ENCODE data around the gene KDELR3.
A peak's percentile ranks its signal among the peaks of the same experiment; 100 is the strongest.
"Not testable (repeated sequence)": the region's sequence is repeated elsewhere in the genome, so short reads cannot be mapped to it uniquely, and the experiment has no call there.

KDELR3 gene

DNA sequence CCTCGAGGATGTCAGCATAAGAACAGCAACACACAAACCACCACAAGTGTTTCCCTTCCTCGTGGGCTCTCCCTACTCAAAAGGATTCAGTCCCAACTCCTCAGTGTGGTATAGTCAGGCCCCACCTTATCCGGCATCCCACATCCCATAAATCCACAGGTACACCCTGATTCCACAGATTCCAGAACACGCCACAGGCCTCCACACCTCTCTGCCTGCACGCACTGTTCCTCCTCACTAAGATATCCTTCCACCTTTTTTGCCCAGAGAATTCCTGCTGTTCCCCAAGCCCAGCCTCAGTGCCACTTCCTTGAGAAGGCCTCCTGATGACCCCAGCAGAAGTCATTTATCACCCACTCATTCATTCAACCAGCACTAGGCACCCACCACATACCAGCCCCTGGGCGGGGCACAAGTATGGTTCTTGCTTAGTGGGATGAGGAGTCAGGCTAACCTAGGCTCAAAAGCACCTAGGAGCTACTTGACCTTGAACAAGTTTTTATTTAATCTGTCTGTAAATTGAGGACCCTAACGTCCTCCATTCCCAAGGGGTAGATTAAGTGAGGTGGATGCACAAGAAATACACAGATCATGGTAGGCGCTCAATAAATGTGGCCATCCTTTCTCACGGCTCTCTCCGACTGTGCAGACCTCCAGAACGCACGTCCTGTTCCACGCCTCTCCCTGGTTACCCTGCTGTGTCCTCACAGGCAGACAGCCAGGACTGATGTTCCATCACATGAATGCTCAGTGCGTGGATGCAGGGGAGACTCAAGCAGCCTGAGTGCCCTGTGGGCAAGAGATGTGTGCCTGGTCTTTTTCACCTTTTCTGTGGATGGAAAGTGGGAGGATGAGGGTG, 10.8 kb upstream of the KDELR3 start:
- DNase-seq: no peak

- no peak for DNase-seq
Measured at GRCh38 chr22:38460426-38460840, 7.5 kb upstream of the KDELR3 start.

GRCh38 chr22:38461057-38461413, 6.9 kb upstream of the KDELR3 start:
- no peak for DNase-seq

DNA sequence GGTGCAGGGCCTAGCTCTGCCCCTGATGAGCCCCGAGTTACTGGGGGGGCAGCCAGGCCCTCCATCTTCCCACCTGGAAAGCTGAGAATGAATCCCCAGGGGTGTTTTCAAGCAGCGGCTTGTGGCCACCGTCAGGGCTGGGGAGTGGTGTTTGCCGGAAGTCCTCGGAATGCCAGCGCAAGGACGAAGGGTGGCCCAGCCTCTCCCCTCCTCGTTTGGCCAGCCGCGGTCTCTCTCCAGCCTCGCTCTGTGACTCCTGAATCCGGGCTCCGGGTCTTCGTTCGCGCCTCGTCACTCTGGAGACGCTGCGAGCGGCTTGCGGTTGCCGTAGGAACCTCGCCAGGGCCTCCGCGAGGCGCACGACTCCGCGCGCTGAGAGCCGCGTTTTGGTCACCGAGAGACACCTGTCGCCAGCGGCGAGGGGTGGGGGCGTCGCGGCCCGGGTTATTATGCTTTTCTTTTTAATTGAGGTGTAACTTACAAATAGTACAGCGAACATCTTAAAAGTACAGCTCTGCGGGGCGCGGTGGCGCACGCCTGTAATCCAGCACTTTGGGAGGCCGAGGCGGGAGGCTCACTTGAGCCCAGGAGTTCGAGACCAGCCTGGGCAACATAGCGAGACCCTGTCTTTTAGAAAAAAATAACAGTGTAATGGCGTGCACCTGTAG, 6.3 kb upstream of the KDELR3 start:
- peak; percentile 82 for DNase-seq

- DNase-seq: peak; percentile 24
Measured at GRCh38 chr22:38462960-38463784, 4.7 kb upstream of the KDELR3 start.

DNA sequence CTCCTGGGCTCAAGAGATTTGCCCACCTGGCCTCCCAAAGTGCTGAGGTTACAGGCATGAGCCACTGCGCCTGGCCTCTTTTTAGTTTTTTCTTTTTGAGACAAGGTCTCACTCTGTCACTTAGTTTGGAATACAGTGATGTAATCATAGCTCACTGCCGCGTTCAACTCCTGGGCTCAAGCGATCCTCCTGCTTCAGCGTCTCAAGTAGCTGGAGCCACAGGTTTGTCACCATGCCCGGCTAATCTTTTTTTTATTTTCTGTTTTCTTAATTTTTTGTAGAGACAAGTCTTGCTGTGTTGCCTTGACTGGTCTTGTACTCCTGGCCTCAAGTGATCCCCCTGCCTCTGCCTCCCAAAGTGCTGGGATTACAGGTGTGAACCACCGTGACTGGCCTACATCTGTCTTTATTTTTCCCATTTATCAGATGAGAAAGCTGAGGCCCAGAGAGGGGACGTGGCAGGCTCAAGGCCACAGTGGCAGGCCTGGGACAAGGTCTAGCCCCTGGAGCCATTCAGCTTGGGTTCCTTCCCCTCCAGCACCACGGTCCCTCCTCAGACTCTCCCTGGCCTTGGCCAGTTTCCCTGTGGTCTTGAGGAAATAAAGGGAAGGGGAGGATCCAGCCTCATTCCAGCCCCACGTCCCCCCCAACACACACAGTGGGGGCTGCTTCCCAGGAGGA, 2.8 kb upstream of the KDELR3 start:
- no peak for DNase-seq

DNA sequence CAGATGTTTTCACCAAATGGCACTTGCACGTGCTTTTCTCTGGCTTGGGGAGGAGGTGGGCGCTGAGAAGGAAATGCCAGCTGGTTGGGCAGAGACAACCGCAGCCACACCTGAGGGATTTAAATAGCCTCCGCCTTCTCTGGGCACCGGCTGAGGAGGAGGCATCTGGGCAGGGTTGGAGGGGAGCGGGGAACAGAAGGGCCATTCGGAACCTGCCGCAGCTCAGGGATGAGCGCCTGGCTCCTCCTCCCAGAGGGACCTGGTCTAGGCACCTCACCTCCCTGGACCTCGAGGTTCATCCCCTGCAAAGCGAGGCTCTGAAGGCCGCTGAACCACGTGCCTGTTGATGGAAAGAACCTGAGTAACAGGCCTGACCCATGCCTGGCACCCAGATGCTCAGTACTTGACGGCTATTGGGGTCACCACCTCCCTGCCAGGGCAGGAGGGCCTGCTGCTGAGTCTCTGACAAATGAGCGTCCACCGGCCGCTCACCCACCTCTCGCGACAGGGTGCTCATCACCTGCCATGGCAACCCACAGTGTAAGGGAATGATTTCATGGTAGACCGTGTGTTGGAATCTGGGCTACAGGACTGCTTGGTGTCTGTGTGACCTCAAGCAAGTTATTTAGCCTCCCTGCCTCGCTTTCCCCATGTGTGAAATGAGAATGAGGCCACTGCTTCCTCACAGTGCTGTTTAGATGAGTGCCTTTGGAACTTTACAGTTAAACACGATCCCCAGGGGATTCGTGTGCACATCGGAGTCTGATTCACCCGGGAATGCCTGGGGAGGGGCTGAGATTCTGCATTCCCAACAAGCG, 2.0 kb upstream of the KDELR3 start:
- no peak for DNase-seq

- DNase-seq: no peak
Measured at GRCh38 chr22:38467438-38467903, 425 bp upstream of the KDELR3 start.

DNA sequence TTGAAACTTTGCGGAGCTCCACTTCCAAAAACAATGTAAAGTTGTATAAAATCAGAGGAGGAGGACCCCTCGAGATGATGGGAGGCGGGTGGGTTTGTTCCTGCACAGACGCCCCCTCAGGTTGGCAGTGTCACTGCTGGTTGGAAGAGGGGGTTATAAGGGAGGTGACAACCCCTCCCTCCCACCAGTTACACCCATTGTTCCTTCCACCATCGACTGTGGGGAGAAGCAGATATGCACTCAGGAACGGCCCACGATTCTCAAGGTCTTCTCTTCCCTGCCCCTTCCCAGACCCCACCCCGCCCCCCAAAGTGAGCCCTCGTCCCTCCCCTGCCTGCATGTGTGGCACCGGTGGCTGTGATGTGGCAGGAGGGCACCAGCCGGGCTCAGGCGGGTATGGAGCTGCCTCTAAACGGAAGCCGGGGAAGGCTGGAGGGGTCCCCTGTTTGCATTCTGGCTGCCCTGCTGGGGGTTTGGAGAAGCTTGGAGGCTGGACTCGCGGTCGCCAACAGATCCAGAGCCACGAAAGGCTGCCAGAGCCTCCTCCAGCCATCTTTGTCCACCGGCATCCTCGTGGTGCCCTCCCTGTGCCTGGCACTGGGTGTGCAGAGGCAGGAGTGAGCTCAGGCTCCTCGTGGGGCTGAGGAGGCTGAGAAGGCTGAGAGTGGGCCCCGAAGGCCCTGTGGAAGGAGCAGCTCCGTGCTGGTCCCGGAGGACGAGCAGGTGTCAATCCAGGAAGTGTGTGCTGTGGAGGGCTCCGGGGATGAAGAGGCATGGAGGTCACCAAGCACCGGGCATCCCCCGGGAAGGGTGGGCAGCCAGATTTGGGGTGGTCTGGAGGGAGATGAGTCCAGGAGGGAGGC, 778 bp downstream of the KDELR3 start:
- DNase-seq: no peak

DNA sequence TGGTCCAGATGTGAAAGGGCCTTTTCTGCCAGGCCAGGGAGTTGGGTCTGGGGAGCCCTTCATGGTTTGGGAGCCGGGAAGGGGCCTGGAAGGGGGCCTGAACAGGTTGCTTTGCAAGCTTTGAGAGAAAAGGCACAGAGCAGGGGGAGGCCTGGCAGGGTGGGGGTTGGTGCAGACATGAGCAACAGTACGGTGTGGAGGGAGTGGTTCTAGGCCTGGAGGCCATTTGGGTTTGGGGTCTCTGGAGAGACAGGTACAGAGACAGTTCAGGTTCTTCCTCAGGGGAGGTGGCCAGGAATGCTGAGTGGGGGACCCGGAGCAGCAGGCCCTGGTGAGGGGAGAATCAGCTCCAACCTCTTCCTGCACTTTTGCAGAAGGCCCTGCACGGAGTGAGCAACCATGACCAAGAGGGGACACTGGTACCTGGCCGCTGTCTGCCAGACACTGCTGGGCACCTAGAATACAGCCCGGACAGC, 1.4 kb downstream of the KDELR3 start:
- DNase-seq: no peak

GRCh38 chr22:38470179-38470578, 2.3 kb downstream of the KDELR3 start:
- DNase-seq: not testable (repeated sequence)

GRCh38 chr22:38471237-38471636, 3.3 kb downstream of the KDELR3 start:
- no peak for DNase-seq

DNA sequence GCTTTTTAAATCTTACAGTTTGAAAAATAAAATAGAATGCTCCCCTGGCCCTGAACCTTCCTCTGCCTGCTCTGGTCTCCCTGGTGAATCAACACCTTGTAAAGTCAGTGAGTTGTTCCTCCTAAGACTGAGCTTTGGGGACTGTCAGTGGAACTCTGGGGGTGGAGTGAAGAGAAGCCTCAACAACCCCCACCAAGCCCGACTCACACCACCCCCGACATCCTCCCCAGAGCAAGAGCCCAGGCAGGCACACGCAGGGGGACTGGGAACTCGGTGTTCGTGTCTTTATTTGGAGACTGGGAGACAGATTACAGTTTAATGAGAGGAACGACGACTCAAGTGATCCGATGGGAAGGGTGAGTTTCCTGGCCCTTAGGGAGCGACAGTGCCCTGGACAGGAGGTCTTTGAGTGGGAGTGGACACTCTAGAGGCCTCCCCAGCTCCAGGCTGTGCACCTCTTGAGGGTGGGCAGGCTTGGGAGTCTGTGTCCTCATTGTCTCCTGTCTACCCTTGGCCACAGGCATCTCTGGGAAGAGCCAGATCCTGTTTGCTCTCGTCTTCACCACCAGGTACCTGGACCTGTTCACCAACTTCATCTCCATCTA, 6.2 kb downstream of the KDELR3 start:
- no peak for DNase-seq

DNA sequence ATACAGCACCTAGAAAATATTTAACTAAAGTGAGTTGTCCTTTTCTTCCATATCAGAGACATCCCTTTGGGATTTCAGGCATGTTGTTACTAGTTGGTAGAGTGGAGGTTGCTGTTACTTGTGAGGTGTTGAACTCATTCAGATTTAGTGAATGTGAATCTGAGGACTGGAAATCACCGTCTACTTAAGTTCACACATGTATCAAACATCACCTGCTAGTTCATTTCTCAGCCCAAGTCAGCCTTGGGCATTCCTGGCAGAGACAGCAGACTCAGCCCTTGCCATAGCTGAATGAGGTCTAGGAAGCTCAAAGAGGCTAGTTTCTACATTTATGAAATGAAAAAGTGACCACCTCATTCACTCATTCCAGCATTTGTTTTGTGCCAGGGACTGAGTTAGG, 9.7 kb downstream of the KDELR3 start:
- no peak for DNase-seq

DNA sequence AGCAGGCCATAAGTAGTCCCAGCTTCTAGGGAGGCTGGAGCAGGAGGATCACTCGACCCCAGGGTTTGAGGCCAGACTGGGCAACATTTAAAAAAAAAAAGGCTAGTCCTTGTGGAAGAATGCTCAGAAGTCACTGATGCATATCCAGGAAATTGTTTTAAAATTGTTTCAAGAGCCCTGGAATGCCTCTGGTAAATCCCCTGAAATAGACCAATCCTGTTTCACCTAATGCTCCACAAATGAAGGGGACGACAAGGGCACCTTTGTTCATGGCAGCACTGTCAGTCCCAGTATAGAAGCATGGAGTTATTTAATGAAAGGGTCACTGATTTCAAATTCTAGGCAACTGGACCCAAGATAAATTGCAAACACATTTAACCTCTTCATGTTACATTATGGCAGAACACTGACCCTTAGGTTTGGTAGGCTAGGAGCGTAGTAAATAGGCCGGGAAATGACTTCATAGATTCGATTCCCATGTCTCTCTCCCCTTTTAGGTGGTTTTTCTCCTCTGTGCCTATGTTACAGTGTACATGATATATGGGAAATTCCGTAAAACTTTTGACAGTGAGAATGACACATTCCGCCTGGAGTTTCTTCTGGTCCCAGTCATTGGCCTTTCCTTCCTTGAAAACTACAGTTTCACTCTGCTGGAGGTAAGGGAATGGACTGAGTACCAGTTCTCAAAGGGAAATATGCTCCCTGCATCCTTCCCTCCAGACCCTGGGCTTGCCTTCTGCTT, 11.4 kb downstream of the KDELR3 start:
- DNase-seq: no peak

GRCh38 chr22:38481162-38481870, 13.4 kb downstream of the KDELR3 start:
- DNase-seq: no peak

DNA sequence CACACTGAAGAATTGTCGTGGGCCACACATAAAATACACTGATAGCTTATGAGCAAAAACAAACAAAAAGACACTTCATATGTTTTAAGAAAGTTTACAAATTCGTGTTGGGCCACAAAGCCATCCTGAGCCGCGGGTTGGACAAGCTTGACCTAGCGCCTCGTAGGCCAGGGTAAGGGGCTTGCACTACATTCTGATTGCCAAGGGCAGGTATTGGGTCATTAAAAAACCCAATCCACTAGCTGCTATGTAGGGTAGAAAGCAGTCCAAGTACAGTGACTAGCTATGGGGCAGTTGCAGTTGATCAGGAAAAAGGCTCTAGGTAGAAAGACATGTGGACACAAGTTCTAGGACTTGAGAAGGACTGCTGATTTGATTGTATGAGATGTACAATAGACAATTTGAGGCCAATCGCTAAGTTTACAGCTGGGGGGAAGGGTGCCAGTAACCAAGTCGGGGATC, 14.0 kb downstream of the KDELR3 start:
- no peak for DNase-seq

- no peak for DNase-seq
Measured at GRCh38 chr22:38482662-38483308, 14.9 kb downstream of the KDELR3 start.

Measured in NCI-H526 treated with DMSO at 0.1 percent for 48 hours (cell line).